OCI-LY3 (cell line): ENCODE data around the gene ITGA11.

Experiments
- CTCF ChIP-seq: fragments of 200-600, 300-600 bp; sonication (generic); IDR thresholded peaks from 2 replicates; pipeline ENCODE4 v1.5.1; 2014; ENCODE audit warnings: antibody characterized with exemption, low read length, low read depth
- EZH2phosphoT487 ChIP-seq: fragments of 200-600 bp; shearing (Covaris generic); IDR thresholded peaks from 2 replicates; pipeline ENCODE4 v1.6.1; 2018; ENCODE audit warnings: antibody characterized with exemption, mixed run types, low read depth

GRCh38 chr15:68435966-68436365 is 4.0 kb upstream of the ITGA11 start:
- TF ChIP-seq CTCF (no peak), EZH2phosphoT487 (no peak)
